Upper lobe of left lung (tissue), 6 donors: ENCODE data around the gene ZSCAN21. TPM values are rescaled to one million over a fixed set of nuclear protein-coding genes. Genes with fewer than 3 reads are reported as not detected.

ENCODE experiments used
- ATAC-seq, 2 donors: fragments of 200-7000 bp; cut with Tn5 transposase; one replicate each; pipeline ENCODE4 v1.9.1; 2022; ENCODE audit warnings: mild to moderate bottlenecking in 2 of 2, moderate library complexity in 2 of 2; ENCODE audit not compliant: low FRiP score in 2 of 2
- DNase-seq, 2 donors: peaks; one replicate each; pipeline ENCODE4 v3.0.0-alpha.2; 2019 to 2020
- H3K27ac ChIP-seq, 4 donors: fragments of 200-600 bp; sonication (generic); one replicate each; pipeline ENCODE4 v1.5.1; 2016 to 2019
- H3K27me3 ChIP-seq, 4 donors: fragments of 200-600 bp; sonication (generic); one replicate each; pipeline ENCODE4 v1.5.1; 2017 to 2019
- H3K36me3 ChIP-seq, 4 donors: fragments of 200-600 bp; sonication (generic); one replicate each; pipeline ENCODE4 v1.5.1; 2016 to 2019
- H3K4me1 ChIP-seq, 4 donors: fragments of 200-600 bp; sonication (generic); one replicate each; pipeline ENCODE4 v1.5.1; 2018 to 2019
- H3K4me3 ChIP-seq, 4 donors: fragments of 200-600 bp; sonication (generic); one replicate each; pipeline ENCODE4 v1.5.1; 2017 to 2019; ENCODE audit warnings: mild to moderate bottlenecking in 2 of 4, moderate library complexity in 1 of 4
- H3K9me3 ChIP-seq, 4 donors: fragments of 200-600 bp; sonication (generic); one replicate each; pipeline ENCODE4 v1.5.1; 2018 to 2019
- CTCF ChIP-seq, 6 experiments: fragments of 450-650 bp in 4 of 6; fragments of 200-600 bp in 2 of 6; sonication (generic) in 2 of 6; IDR thresholded peaks; one replicate each; pipeline ENCODE4 v1.5.1; 2016 to 2019; ENCODE audit warnings: antibody characterized with exemption in 6 of 6
- EP300 ChIP-seq, 4 donors: sonication (generic); formaldehyde crosslinking; IDR thresholded peaks; one replicate each; pipeline ENCODE4 v1.5.1; 2017; ENCODE audit warnings: antibody characterized with exemption in 4 of 4, control low read depth in 2 of 4
- POLR2A ChIP-seq, 4 donors: fragments of 450-650 bp; IDR thresholded peaks; one replicate each; pipeline ENCODE4 v1.5.1; 2016 to 2017; ENCODE audit warnings: antibody characterized with exemption in 4 of 4, mild to moderate bottlenecking in 2 of 4
- POLR2AphosphoS5 ChIP-seq, 2 donors: sonication (generic); formaldehyde crosslinking; IDR thresholded peaks; one replicate each; pipeline ENCODE4 v1.5.1; 2017; ENCODE audit warnings: antibody characterized with exemption in 2 of 2
- WGBS, 2 donors: methylation state at CpG; one replicate each; pipeline ENCODE4 v1.1.5; 2017 to 2018; 5-methylcytosine and 5-hydroxymethylcytosine counted together
- total RNA-seq, 6 donors: library from RNA; depleted of rRNA in 4 of 6; stranded (reverse); fragments of >200 nt in 4 of 6; gene quantifications; one replicate each; pipeline versions ENCODE4 v1.1.0 to v1.2.1, GENCODE V29; 2016 to 2021
- donor health status: DM: no; HTN: no; CAD: no; lungs with moderate emphysema.
- donor health status: DM: no; HTN: yes; CAD: no; lungs with severe emphysema.

The ZSCAN21 gene
- total RNA-seq, 6 donors from 2014 or later: 8.6 to 17.8 (median 10.8) TPM

GRCh38 chr7:100093498-100093897 is 43.9 kb downstream of the ZSCAN21 start:
- TF ChIP-seq POLR2AphosphoS5 (IDR thresholded peaks at IDR 0.05) (no peak), POLR2A (IDR thresholded peaks at IDR 0.05) (no peak), CTCF (IDR thresholded peaks at IDR 0.05) (no peak), EP300 (IDR thresholded peaks at IDR 0.05) (no peak)
- 57 to 60% methylated on average over 8 to 10 of the region's 13 CpGs for WGBS, 2 donors
- peaks cover 7 to 14% (median 10%) of the 10 kb centered on the region in 4 donors for H3K4me1 ChIP-seq
- H3K4me3 ChIP-seq: no peak overlapping the region
- no peaks in the 10 kb centered on the region for H3K27me3 ChIP-seq
- ATAC-seq (no peak), DNase-seq (no peak)
- no peak overlapping the region for H3K27ac ChIP-seq
- H3K36me3 ChIP-seq: peaks cover 62 to 80% (median 79%) of the 10 kb centered on the region in 4 donors
- no peaks in the 10 kb centered on the region for H3K9me3 ChIP-seq

GRCh38 chr7:100093925-100094486 is 44.4 kb downstream of the ZSCAN21 start:
- Histone ChIP-seq H3K4me1 (peaks cover 8 to 16% (median 11%) of the 10 kb centered on the region in 4 donors), H3K27me3 (no peaks in the 10 kb centered on the region), H3K27ac (no peak overlapping the region), H3K36me3 (peaks cover 62 to 85% (median 84%) of the 10 kb centered on the region in 4 donors), H3K4me3 (no peak overlapping the region), H3K9me3 (no peaks in the 10 kb centered on the region)
- ATAC-seq (no peak), DNase-seq (no peak)
- WGBS, 2 donors: 83 to 88% methylated on average over 16 of the region's 16 CpGs
- TF ChIP-seq POLR2AphosphoS5 (IDR thresholded peaks at IDR 0.05): no peak
- TF ChIP-seq EP300 (IDR thresholded peaks at IDR 0.05): no peak
- no peak for TF ChIP-seq CTCF (IDR thresholded peaks at IDR 0.05)
- TF ChIP-seq POLR2A (IDR thresholded peaks at IDR 0.05): no peak

GRCh38 chr7:100095289-100095688 is 45.7 kb downstream of the ZSCAN21 start:
- Histone ChIP-seq H3K4me3 (no peak overlapping the region), H3K27ac (no peak overlapping the region), H3K9me3 (no peaks in the 10 kb centered on the region), H3K36me3 (peaks cover 62 to 92% (median 87%) of the 10 kb centered on the region in 4 donors), H3K27me3 (no peaks in the 10 kb centered on the region), H3K4me1 (peaks cover 11 to 19% (median 13%) of the 10 kb centered on the region in 4 donors)
- DNase-seq: no peak
- 80 to 88% methylated on average over 8 to 9 of the region's 9 CpGs for WGBS, 2 donors
- no peak for TF ChIP-seq POLR2A (IDR thresholded peaks at IDR 0.05)
- no peak for TF ChIP-seq EP300 (IDR thresholded peaks at IDR 0.05)
- no peak for TF ChIP-seq POLR2AphosphoS5 (IDR thresholded peaks at IDR 0.05)
- TF ChIP-seq CTCF (IDR thresholded peaks at IDR 0.05): no peak
- no peak for ATAC-seq

GRCh38 chr7:100095704-100096103 is 46.1 kb downstream of the ZSCAN21 start:
- 92 to 96% methylated on average over 11 to 17 of the region's 17 CpGs for WGBS, 2 donors
- ATAC-seq (no peak), DNase-seq (no peak)
- H3K36me3 ChIP-seq: peaks cover 60 to 89% (median 85%) of the 10 kb centered on the region in 4 donors
- H3K4me3 ChIP-seq: no peak overlapping the region
- no peaks in the 10 kb centered on the region for H3K9me3 ChIP-seq
- H3K27me3 ChIP-seq: no peaks in the 10 kb centered on the region
- no peak for TF ChIP-seq CTCF (IDR thresholded peaks at IDR 0.05)
- TF ChIP-seq EP300 (IDR thresholded peaks at IDR 0.05): no peak
- no peak for TF ChIP-seq POLR2A (IDR thresholded peaks at IDR 0.05)
- no peak for TF ChIP-seq POLR2AphosphoS5 (IDR thresholded peaks at IDR 0.05)
- H3K4me1 ChIP-seq: peaks cover 11 to 19% (median 13%) of the 10 kb centered on the region in 4 donors
- no peak overlapping the region for H3K27ac ChIP-seq

GRCh38 chr7:100098913-100099312 is 49.3 kb downstream of the ZSCAN21 start:
- WGBS, 2 donors: 88% methylated on average over 10 of the region's 10 CpGs
- ATAC-seq (no peak), DNase-seq (no peak)
- Histone ChIP-seq H3K27me3 (no peaks in the 10 kb centered on the region), H3K4me3 (no peak overlapping the region), H3K4me1 (peaks cover 19 to 30% (median 21%) of the 10 kb centered on the region in 4 donors), H3K27ac (peak overlapping the region in 1 of 4 donors; percentile 93), H3K9me3 (no peaks in the 10 kb centered on the region), H3K36me3 (peaks cover 36 to 66% (median 57%) of the 10 kb centered on the region in 4 donors)
- TF ChIP-seq CTCF (IDR thresholded peaks at IDR 0.05) (no peak), EP300 (IDR thresholded peaks at IDR 0.05) (no peak), POLR2AphosphoS5 (IDR thresholded peaks at IDR 0.05) (no peak), POLR2A (IDR thresholded peaks at IDR 0.05) (no peak)
